ENCODE results near the gene GSTM3.
"Not testable (repeated sequence)": the region's sequence is repeated elsewhere in the genome, so short reads cannot be mapped to it uniquely, and the experiment has no call there.

GSTM3 gene

GRCh38 chr1:109711593-109712320 is 29.1 kb downstream of the GSTM3 start, which contains the start of gene GSTM5:
TSS of gene GSTM5 (plus strand) at chr1:109712251. CDS start at chr1:109712313, 62 bp downstream.
- not testable (repeated sequence) for H3K9me3 ChIP-seq (ENCODE audit: control insufficient read depth in 2 of 2, low read length in 2 of 2); H3K36me3 ChIP-seq (ENCODE audit: control insufficient read depth in 2 of 2, insufficient read depth in 2 of 2, low read length in 2 of 2); H3K27ac ChIP-seq (ENCODE audit: low read length); H3K4me1 ChIP-seq (ENCODE audit: control insufficient read depth, insufficient read depth, low read length); H3K27me3 ChIP-seq (ENCODE audit: control insufficient read depth in 1 of 2, insufficient read depth in 2 of 2, low read length in 2 of 2)
- H3K4me3 ChIP-seq (ENCODE audit: low read length in 2 of 2), result peak within 1 kb of the TSS in 1 of 2 donors; percentile 69
- H3K9ac ChIP-seq (ENCODE audit: low read length in 2 of 2), result peak within 1 kb of the TSS in 1 of 2 donors; percentile 15

- H3K27ac ChIP-seq (ENCODE audit: low read length); H3K4me1 ChIP-seq (ENCODE audit: control insufficient read depth, insufficient read depth, low read length); H3K36me3 ChIP-seq (ENCODE audit: control insufficient read depth in 2 of 2, insufficient read depth in 2 of 2, low read length in 2 of 2): not testable (repeated sequence)
Observed at GRCh38 chr1:109709822-109710221, 31.0 kb downstream of the GSTM3 start.

GRCh38 chr1:109708949-109709348 is 31.9 kb downstream of the GSTM3 start:
- not testable (repeated sequence) for H3K27ac ChIP-seq (ENCODE audit: low read length); H3K27me3 ChIP-seq (ENCODE audit: control insufficient read depth in 1 of 2, insufficient read depth in 2 of 2, low read length in 2 of 2); H3K9me3 ChIP-seq (ENCODE audit: control insufficient read depth in 2 of 2, low read length in 2 of 2); H3K36me3 ChIP-seq (ENCODE audit: control insufficient read depth in 2 of 2, insufficient read depth in 2 of 2, low read length in 2 of 2); H3K4me1 ChIP-seq (ENCODE audit: control insufficient read depth, insufficient read depth, low read length); H3K4me3 ChIP-seq (ENCODE audit: low read length in 2 of 2); H3K9ac ChIP-seq (ENCODE audit: low read length in 2 of 2)

More at GRCh38 chr1:109709822-109710221, 31.0 kb downstream of the GSTM3 start:
- H3K27me3 ChIP-seq (ENCODE audit: control insufficient read depth in 1 of 2, insufficient read depth in 2 of 2, low read length in 2 of 2); H3K4me3 ChIP-seq (ENCODE audit: low read length in 2 of 2); H3K9ac ChIP-seq (ENCODE audit: low read length in 2 of 2); H3K9me3 ChIP-seq (ENCODE audit: control insufficient read depth in 2 of 2, low read length in 2 of 2): not testable (repeated sequence)

- Histone ChIP-seq H3K9me3 (ENCODE audit: control insufficient read depth in 2 of 2, low read length in 2 of 2) (no peaks in the 10 kb centered on the region), H3K4me1 (ENCODE audit: control insufficient read depth, insufficient read depth, low read length) (no peaks in the 10 kb centered on the region), H3K27ac (ENCODE audit: low read length) (no peak overlapping the region), H3K27me3 (ENCODE audit: control insufficient read depth in 1 of 2, insufficient read depth in 2 of 2, low read length in 2 of 2) (no peaks in the 10 kb centered on the region), H3K36me3 (ENCODE audit: control insufficient read depth in 2 of 2, insufficient read depth in 2 of 2, low read length in 2 of 2) (no peaks in the 10 kb centered on the region), H3K9ac (ENCODE audit: low read length in 2 of 2) (no peak overlapping the region), H3K4me3 (ENCODE audit: low read length in 2 of 2) (no peak overlapping the region)
Observed at GRCh38 chr1:109705411-109705810, 35.4 kb downstream of the GSTM3 start.

- H3K4me3 ChIP-seq (ENCODE audit: low read length in 2 of 2), result no peak overlapping the region
- no peaks in the 10 kb centered on the region for H3K4me1 ChIP-seq (ENCODE audit: control insufficient read depth, insufficient read depth, low read length)
- H3K9ac ChIP-seq (ENCODE audit: low read length in 2 of 2), result no peak overlapping the region
- no peaks in the 10 kb centered on the region for H3K36me3 ChIP-seq (ENCODE audit: control insufficient read depth in 2 of 2, insufficient read depth in 2 of 2, low read length in 2 of 2)
- no peaks in the 10 kb centered on the region for H3K9me3 ChIP-seq (ENCODE audit: control insufficient read depth in 2 of 2, low read length in 2 of 2)
- H3K27ac ChIP-seq (ENCODE audit: low read length), result no peak overlapping the region
- no peaks in the 10 kb centered on the region for H3K27me3 ChIP-seq (ENCODE audit: control insufficient read depth in 1 of 2, insufficient read depth in 2 of 2, low read length in 2 of 2)
Observed at GRCh38 chr1:109704173-109704572, 36.7 kb downstream of the GSTM3 start.

GRCh38 chr1:109702940-109703339 is 37.9 kb downstream of the GSTM3 start:
- not testable (repeated sequence) for H3K9ac ChIP-seq (ENCODE audit: low read length in 2 of 2); H3K4me3 ChIP-seq (ENCODE audit: low read length in 2 of 2); H3K9me3 ChIP-seq (ENCODE audit: control insufficient read depth in 2 of 2, low read length in 2 of 2); H3K27me3 ChIP-seq (ENCODE audit: control insufficient read depth in 1 of 2, insufficient read depth in 2 of 2, low read length in 2 of 2); H3K4me1 ChIP-seq (ENCODE audit: control insufficient read depth, insufficient read depth, low read length); H3K36me3 ChIP-seq (ENCODE audit: control insufficient read depth in 2 of 2, insufficient read depth in 2 of 2, low read length in 2 of 2); H3K27ac ChIP-seq (ENCODE audit: low read length)

- H3K9ac ChIP-seq (ENCODE audit: low read length in 2 of 2); H3K9me3 ChIP-seq (ENCODE audit: control insufficient read depth in 2 of 2, low read length in 2 of 2); H3K4me3 ChIP-seq (ENCODE audit: low read length in 2 of 2); H3K27ac ChIP-seq (ENCODE audit: low read length); H3K27me3 ChIP-seq (ENCODE audit: control insufficient read depth in 1 of 2, insufficient read depth in 2 of 2, low read length in 2 of 2); H3K4me1 ChIP-seq (ENCODE audit: control insufficient read depth, insufficient read depth, low read length); H3K36me3 ChIP-seq (ENCODE audit: control insufficient read depth in 2 of 2, insufficient read depth in 2 of 2, low read length in 2 of 2): not testable (repeated sequence)
Observed at GRCh38 chr1:109697861-109698260, 43.0 kb downstream of the GSTM3 start.

GRCh38 chr1:109697066-109697465 is 43.8 kb downstream of the GSTM3 start:
- H3K9ac ChIP-seq (ENCODE audit: low read length in 2 of 2), result no peak overlapping the region
- H3K27me3 ChIP-seq (ENCODE audit: control insufficient read depth in 1 of 2, insufficient read depth in 2 of 2, low read length in 2 of 2), result no peaks in the 10 kb centered on the region
- H3K36me3 ChIP-seq (ENCODE audit: control insufficient read depth in 2 of 2, insufficient read depth in 2 of 2, low read length in 2 of 2), result no peaks in the 10 kb centered on the region
- no peak overlapping the region for H3K27ac ChIP-seq (ENCODE audit: low read length)
- no peaks in the 10 kb centered on the region for H3K4me1 ChIP-seq (ENCODE audit: control insufficient read depth, insufficient read depth, low read length)
- no peaks in the 10 kb centered on the region for H3K9me3 ChIP-seq (ENCODE audit: control insufficient read depth in 2 of 2, low read length in 2 of 2)
- H3K4me3 ChIP-seq (ENCODE audit: low read length in 2 of 2), result no peak overlapping the region

GRCh38 chr1:109695138-109695537 is 45.7 kb downstream of the GSTM3 start:
- H3K4me3 ChIP-seq (ENCODE audit: low read length in 2 of 2); H3K9me3 ChIP-seq (ENCODE audit: control insufficient read depth in 2 of 2, low read length in 2 of 2); H3K4me1 ChIP-seq (ENCODE audit: control insufficient read depth, insufficient read depth, low read length); H3K36me3 ChIP-seq (ENCODE audit: control insufficient read depth in 2 of 2, insufficient read depth in 2 of 2, low read length in 2 of 2); H3K27me3 ChIP-seq (ENCODE audit: control insufficient read depth in 1 of 2, insufficient read depth in 2 of 2, low read length in 2 of 2); H3K27ac ChIP-seq (ENCODE audit: low read length); H3K9ac ChIP-seq (ENCODE audit: low read length in 2 of 2): not testable (repeated sequence)

- not testable (repeated sequence) for H3K9me3 ChIP-seq (ENCODE audit: control insufficient read depth in 2 of 2, low read length in 2 of 2); H3K4me3 ChIP-seq (ENCODE audit: low read length in 2 of 2); H3K4me1 ChIP-seq (ENCODE audit: control insufficient read depth, insufficient read depth, low read length); H3K9ac ChIP-seq (ENCODE audit: low read length in 2 of 2); H3K27me3 ChIP-seq (ENCODE audit: control insufficient read depth in 1 of 2, insufficient read depth in 2 of 2, low read length in 2 of 2); H3K27ac ChIP-seq (ENCODE audit: low read length); H3K36me3 ChIP-seq (ENCODE audit: control insufficient read depth in 2 of 2, insufficient read depth in 2 of 2, low read length in 2 of 2)
Observed at GRCh38 chr1:109694400-109694799, 46.4 kb downstream of the GSTM3 start.

- Histone ChIP-seq H3K27me3 (ENCODE audit: control insufficient read depth in 1 of 2, insufficient read depth in 2 of 2, low read length in 2 of 2) (no peaks in the 10 kb centered on the region), H3K4me1 (ENCODE audit: control insufficient read depth, insufficient read depth, low read length) (no peaks in the 10 kb centered on the region), H3K27ac (ENCODE audit: low read length) (no peak overlapping the region), H3K4me3 (ENCODE audit: low read length in 2 of 2) (no peak overlapping the region), H3K9ac (ENCODE audit: low read length in 2 of 2) (no peak overlapping the region), H3K36me3 (ENCODE audit: control insufficient read depth in 2 of 2, insufficient read depth in 2 of 2, low read length in 2 of 2) (no peaks in the 10 kb centered on the region), H3K9me3 (ENCODE audit: control insufficient read depth in 2 of 2, low read length in 2 of 2) (no peaks in the 10 kb centered on the region)
Observed at GRCh38 chr1:109691759-109692158, 49.1 kb downstream of the GSTM3 start.

Data from stomach smooth muscle (tissue), 2 donors.